ENCODE results near the gene MUC4. TPM values are rescaled to one million over a fixed set of nuclear protein-coding genes. Genes with fewer than 3 reads are reported as not detected.
A peak's percentile ranks its signal among the peaks of the same experiment; 100 is the strongest.

The MUC4 gene
- total RNA-seq, 1 experiment from 2014 or later, result 0.03 TPM

DNA sequence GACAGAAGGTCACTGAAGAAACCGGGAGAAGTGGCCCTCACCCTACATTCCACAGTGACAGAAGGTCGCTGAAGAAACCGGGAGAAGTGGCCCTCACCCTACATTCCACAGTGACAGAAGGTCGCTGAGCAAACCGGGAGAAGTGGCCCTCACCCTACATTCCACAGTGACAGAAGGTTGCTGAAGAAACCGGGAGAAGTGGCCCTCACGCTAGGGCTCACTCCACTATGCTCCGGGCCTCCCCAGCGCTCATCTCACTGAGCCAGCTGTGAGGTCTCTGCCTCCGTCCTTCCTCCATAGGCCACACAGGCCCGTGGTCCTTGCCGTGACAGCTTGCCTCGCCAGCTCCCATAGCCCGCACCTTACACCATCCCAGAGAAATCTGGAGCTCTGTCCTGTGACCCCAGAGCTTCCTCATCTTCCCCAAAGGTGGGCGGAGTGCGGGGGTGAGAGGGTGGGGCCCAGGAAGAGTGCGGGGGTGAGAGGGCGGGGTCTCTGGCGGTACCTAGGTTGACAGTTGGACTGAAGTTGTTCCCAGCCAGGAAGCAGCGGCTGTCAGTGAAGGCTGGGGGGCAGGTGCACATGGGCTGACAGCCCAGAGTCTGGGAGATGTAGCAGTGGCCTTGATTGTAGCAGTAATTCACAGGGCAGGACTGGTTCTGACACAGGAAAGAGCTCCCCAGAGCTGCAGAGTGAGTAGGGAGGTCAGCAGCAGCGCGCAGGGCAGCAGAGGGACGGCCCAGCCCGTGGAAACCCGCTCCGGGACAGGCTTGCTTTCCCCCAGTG lies 59.0 kb downstream of the MUC4 start:
- Histone ChIP-seq H3K4me1 (ENCODE audit: control insufficient read depth, insufficient read depth, low read length) (no peaks in the 10 kb centered on the region), H3K36me3 (ENCODE audit: control insufficient read depth, insufficient read depth, low read length) (no peaks in the 10 kb centered on the region), H3K9me3 (ENCODE audit: control insufficient read depth, insufficient read depth, low read depth, low read length) (no peaks in the 10 kb centered on the region), H3K27me3 (ENCODE audit: control insufficient read depth, insufficient read depth, low read length) (0 out of 2 replicates have a peak, but pooled peaks cover 2% of the 10 kb centered on the region), H3K27ac (ENCODE audit: low read length) (no peak overlapping the region), H3K4me3 (ENCODE audit: low read depth in 2 of 2, low read length in 2 of 2) (no peak overlapping the region)
- intact Hi-C loops (cut with micrococcal nuclease; ENCODE audit: unreplicated experiment) (no loop called here), in situ Hi-C loops (cut with HindIII; ENCODE audit: low pct_unique_long_range_greater_than_20kb, low sequenced_read_pairs) (no loop called here)
- no TSS peak for BruUV-seq (replicated peaks)
- ATAC-seq (peak; percentile 37; the same call in 1 of the 2 replicates), DNase-seq (ENCODE audit: low read depth, low spot score) (no peak)
- POLR2A ChIA-PET, result no interaction called here
- TF ChIP-seq SIN3A (IDR thresholded peaks at IDR 0.05; ENCODE audit: borderline replicate concordance, insufficient read depth, low read depth, low read length), result no peak
- no peak for TF ChIP-seq POLR2AphosphoS5 (IDR thresholded peaks at IDR 0.05; ENCODE audit: low read depth, low read length)
- TF ChIP-seq TCF7L2 (IDR thresholded peaks at IDR 0.05; ENCODE audit: low read depth, low read length), result no peak
- TF ChIP-seq, protein P1, sequence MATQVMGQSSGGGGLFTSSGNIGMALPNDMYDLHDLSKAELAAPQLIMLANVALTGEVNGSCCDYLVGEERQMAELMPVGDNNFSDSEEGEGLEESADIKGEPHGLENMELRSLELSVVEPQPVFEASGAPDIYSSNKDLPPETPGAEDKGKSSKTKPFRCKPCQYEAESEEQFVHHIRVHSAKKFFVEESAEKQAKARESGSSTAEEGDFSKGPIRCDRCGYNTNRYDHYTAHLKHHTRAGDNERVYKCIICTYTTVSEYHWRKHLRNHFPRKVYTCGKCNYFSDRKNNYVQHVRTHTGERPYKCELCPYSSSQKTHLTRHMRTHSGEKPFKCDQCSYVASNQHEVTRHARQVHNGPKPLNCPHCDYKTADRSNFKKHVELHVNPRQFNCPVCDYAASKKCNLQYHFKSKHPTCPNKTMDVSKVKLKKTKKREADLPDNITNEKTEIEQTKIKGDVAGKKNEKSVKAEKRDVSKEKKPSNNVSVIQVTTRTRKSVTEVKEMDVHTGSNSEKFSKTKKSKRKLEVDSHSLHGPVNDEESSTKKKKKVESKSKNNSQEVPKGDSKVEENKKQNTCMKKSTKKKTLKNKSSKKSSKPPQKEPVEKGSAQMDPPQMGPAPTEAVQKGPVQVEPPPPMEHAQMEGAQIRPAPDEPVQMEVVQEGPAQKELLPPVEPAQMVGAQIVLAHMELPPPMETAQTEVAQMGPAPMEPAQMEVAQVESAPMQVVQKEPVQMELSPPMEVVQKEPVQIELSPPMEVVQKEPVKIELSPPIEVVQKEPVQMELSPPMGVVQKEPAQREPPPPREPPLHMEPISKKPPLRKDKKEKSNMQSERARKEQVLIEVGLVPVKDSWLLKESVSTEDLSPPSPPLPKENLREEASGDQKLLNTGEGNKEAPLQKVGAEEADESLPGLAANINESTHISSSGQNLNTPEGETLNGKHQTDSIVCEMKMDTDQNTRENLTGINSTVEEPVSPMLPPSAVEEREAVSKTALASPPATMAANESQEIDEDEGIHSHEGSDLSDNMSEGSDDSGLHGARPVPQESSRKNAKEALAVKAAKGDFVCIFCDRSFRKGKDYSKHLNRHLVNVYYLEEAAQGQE (IDR thresholded peaks at IDR 0.05; ENCODE audit: insufficient read depth in 1 of 2, low read depth in 2 of 2, low read length in 1 of 2), result no peak
- TF ChIP-seq, protein P2, sequence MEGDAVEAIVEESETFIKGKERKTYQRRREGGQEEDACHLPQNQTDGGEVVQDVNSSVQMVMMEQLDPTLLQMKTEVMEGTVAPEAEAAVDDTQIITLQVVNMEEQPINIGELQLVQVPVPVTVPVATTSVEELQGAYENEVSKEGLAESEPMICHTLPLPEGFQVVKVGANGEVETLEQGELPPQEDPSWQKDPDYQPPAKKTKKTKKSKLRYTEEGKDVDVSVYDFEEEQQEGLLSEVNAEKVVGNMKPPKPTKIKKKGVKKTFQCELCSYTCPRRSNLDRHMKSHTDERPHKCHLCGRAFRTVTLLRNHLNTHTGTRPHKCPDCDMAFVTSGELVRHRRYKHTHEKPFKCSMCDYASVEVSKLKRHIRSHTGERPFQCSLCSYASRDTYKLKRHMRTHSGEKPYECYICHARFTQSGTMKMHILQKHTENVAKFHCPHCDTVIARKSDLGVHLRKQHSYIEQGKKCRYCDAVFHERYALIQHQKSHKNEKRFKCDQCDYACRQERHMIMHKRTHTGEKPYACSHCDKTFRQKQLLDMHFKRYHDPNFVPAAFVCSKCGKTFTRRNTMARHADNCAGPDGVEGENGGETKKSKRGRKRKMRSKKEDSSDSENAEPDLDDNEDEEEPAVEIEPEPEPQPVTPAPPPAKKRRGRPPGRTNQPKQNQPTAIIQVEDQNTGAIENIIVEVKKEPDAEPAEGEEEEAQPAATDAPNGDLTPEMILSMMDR (IDR thresholded peaks at IDR 0.05), result no peak
- CTCF ChIA-PET, result no interaction called here

DNA sequence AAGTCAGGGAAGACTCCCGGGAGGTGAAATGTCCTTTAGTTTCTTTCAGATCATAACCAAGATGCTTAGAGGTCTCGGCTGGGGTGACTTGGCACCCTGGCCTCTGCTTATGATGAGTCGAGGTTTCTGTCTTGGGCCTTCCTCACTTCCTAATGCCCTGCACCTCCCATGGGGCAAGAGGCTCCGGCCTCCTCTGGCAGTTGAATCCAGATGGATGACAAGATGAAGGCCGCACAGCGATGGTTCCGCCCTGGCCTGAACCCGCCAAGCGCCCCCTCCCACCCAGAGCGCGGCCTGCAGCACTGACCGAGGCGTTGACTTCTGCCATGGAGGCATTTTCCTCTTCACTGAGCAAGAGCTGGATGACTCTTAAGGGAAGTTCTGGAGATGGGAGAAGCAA lies 59.7 kb downstream of the MUC4 start:
- Histone ChIP-seq H3K4me1 (ENCODE audit: control insufficient read depth, insufficient read depth, low read length) (no peaks in the 10 kb centered on the region), H3K27ac (ENCODE audit: low read length) (no peak overlapping the region), H3K36me3 (ENCODE audit: control insufficient read depth, insufficient read depth, low read length) (no peaks in the 10 kb centered on the region), H3K4me3 (ENCODE audit: low read depth in 2 of 2, low read length in 2 of 2) (no peak overlapping the region), H3K9me3 (ENCODE audit: control insufficient read depth, insufficient read depth, low read depth, low read length) (no peaks in the 10 kb centered on the region), H3K27me3 (ENCODE audit: control insufficient read depth, insufficient read depth, low read length) (0 out of 2 replicates have a peak, but pooled peaks cover 2% of the 10 kb centered on the region)
- in situ Hi-C loops (cut with HindIII; ENCODE audit: low pct_unique_long_range_greater_than_20kb, low sequenced_read_pairs) (no loop called here), intact Hi-C loops (cut with micrococcal nuclease; ENCODE audit: unreplicated experiment) (no loop called here)
- CTCF ChIA-PET, result no interaction called here
- POLR2A ChIA-PET, result no interaction called here
- no TSS peak for BruUV-seq (replicated peaks)
- ATAC-seq (no peak), DNase-seq (ENCODE audit: low read depth, low spot score) (no peak)
- TF ChIP-seq TCF7L2 (IDR thresholded peaks at IDR 0.05; ENCODE audit: low read depth, low read length), result no peak

DNA sequence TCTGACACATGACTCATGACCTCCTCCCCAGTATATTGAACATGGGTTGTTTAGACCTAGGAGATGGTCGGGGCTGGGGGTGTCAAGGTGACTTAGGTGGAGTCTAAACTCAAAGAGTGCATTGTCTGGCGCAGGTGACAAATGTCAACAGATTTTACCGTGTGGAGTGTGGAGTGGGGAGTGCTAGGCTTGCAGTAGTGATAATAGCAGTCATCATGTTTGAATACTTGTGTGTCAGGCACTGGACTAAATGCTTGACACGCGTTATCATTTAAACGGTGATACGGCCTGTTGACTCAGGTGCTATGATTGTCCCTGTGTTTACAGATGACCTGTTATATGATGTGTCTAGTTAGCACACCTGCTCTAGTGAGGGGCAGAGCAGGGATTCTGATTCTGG lies 60.2 kb downstream of the MUC4 start:
- DNase-seq (ENCODE audit: low read depth, low spot score) (no peak), ATAC-seq (no peak)
- POLR2A ChIA-PET, result no interaction called here
- H3K27me3 ChIP-seq (ENCODE audit: control insufficient read depth, insufficient read depth, low read length), result no peaks in the 10 kb centered on the region
- TF ChIP-seq SIN3A (IDR thresholded peaks at IDR 0.05; ENCODE audit: borderline replicate concordance, insufficient read depth, low read depth, low read length) (no peak), TCF7L2 (IDR thresholded peaks at IDR 0.05; ENCODE audit: low read depth, low read length) (no peak), POLR2AphosphoS5 (IDR thresholded peaks at IDR 0.05; ENCODE audit: low read depth, low read length) (no peak)
- TF ChIP-seq, protein P2 (IDR thresholded peaks at IDR 0.05), result no peak
- TF ChIP-seq, protein P1 (IDR thresholded peaks at IDR 0.05; ENCODE audit: insufficient read depth in 1 of 2, low read depth in 2 of 2, low read length in 1 of 2), result no peak
- no peaks in the 10 kb centered on the region for H3K36me3 ChIP-seq (ENCODE audit: control insufficient read depth, insufficient read depth, low read length)
- H3K4me3 ChIP-seq (ENCODE audit: low read depth in 2 of 2, low read length in 2 of 2), result no peak overlapping the region
- H3K4me1 ChIP-seq (ENCODE audit: control insufficient read depth, insufficient read depth, low read length), result no peaks in the 10 kb centered on the region
- no peak overlapping the region for H3K27ac ChIP-seq (ENCODE audit: low read length)
- no peaks in the 10 kb centered on the region for H3K9me3 ChIP-seq (ENCODE audit: control insufficient read depth, insufficient read depth, low read depth, low read length)
- BruUV-seq (replicated peaks), result no TSS peak
- CTCF ChIA-PET, result no interaction called here
- in situ Hi-C loops (cut with HindIII; ENCODE audit: low pct_unique_long_range_greater_than_20kb, low sequenced_read_pairs), result no loop called here
- intact Hi-C loops (cut with micrococcal nuclease; ENCODE audit: unreplicated experiment), result no loop called here
